ENCODE data around the gene AQP7. TPM values are rescaled to one million over a fixed set of nuclear protein-coding genes. Genes with fewer than 3 reads are reported as not detected.
"Not testable (repeated sequence)": the region's sequence is repeated elsewhere in the genome, so short reads cannot be mapped to it uniquely, and the experiment has no call there.

Gene AQP7
- 10 to 100 TPM in 3 of 4 donors, 1 to 10 TPM in 1; 2.5 to 28.0 (median 18.7) TPM for polyA plus RNA-seq (ENCODE audit: insufficient read length in 4 of 4)

- DNase-seq (ENCODE audit: low read depth in 4 of 4, low spot score in 3 of 4) = not testable (repeated sequence)
Measured at GRCh38 chr9:33402371-33402770, at the start of gene AQP7. Gene AQP7 (minus strand): TSS chr9:33402568. CDS start chr9:33401262, 1,306 bp downstream.

- no peak for DNase-seq (ENCODE audit: low read depth in 4 of 4, low spot score in 3 of 4)
Measured at GRCh38 chr9:33450621-33451146, 48.3 kb upstream of the AQP7 start.

- no peak for DNase-seq (ENCODE audit: low read depth in 4 of 4, low spot score in 3 of 4)
Measured at GRCh38 chr9:33449715-33450114, 47.3 kb upstream of the AQP7 start.

GRCh38 chr9:33447799-33448553 is 45.6 kb upstream of the AQP7 start:
- DNase-seq (ENCODE audit: low read depth in 4 of 4, low spot score in 3 of 4) = no peak

- peak in 1 of 4 donors; percentile 46 for DNase-seq (ENCODE audit: low read depth in 4 of 4, low spot score in 3 of 4)
Measured at GRCh38 chr9:33446946-33447798, 44.8 kb upstream of the AQP7 start, which contains the start of gene AQP3. Gene AQP3 (minus strand): TSS chr9:33447593. CDS start chr9:33447530, 63 bp downstream.

- DNase-seq (ENCODE audit: low read depth in 4 of 4, low spot score in 3 of 4) = no peak
Measured at GRCh38 chr9:33446240-33446945, 44.0 kb upstream of the AQP7 start.

- no peak for DNase-seq (ENCODE audit: low read depth in 4 of 4, low spot score in 3 of 4)
Measured at GRCh38 chr9:33445389-33446239, 43.2 kb upstream of the AQP7 start.

- no peak for DNase-seq (ENCODE audit: low read depth in 4 of 4, low spot score in 3 of 4)
Measured at GRCh38 chr9:33443464-33444154, 41.2 kb upstream of the AQP7 start.

GRCh38 chr9:33443047-33443446 is 40.7 kb upstream of the AQP7 start:
- no peak for DNase-seq (ENCODE audit: low read depth in 4 of 4, low spot score in 3 of 4)

- DNase-seq (ENCODE audit: low read depth in 4 of 4, low spot score in 3 of 4) = no peak
Measured at GRCh38 chr9:33442125-33442524, 39.8 kb upstream of the AQP7 start.

GRCh38 chr9:33440609-33441008 is 38.2 kb upstream of the AQP7 start:
- DNase-seq (ENCODE audit: low read depth in 4 of 4, low spot score in 3 of 4) = no peak

- no peak for DNase-seq (ENCODE audit: low read depth in 4 of 4, low spot score in 3 of 4)
Measured at GRCh38 chr9:33440204-33440603, 37.8 kb upstream of the AQP7 start.

GRCh38 chr9:33439731-33440130 is 37.4 kb upstream of the AQP7 start:
- no peak for DNase-seq (ENCODE audit: low read depth in 4 of 4, low spot score in 3 of 4)

- DNase-seq (ENCODE audit: low read depth in 4 of 4, low spot score in 3 of 4) = no peak
Measured at GRCh38 chr9:33438926-33439680, 36.7 kb upstream of the AQP7 start.

GRCh38 chr9:33437898-33438297 is 35.5 kb upstream of the AQP7 start:
- no peak for DNase-seq (ENCODE audit: low read depth in 4 of 4, low spot score in 3 of 4)

GRCh38 chr9:33437205-33437604 is 34.8 kb upstream of the AQP7 start:
- DNase-seq (ENCODE audit: low read depth in 4 of 4, low spot score in 3 of 4) = no peak

GRCh38 chr9:33436445-33436844 is 34.1 kb upstream of the AQP7 start:
- DNase-seq (ENCODE audit: low read depth in 4 of 4, low spot score in 3 of 4) = no peak

- no peak for DNase-seq (ENCODE audit: low read depth in 4 of 4, low spot score in 3 of 4)
Measured at GRCh38 chr9:33435821-33436277, 33.5 kb upstream of the AQP7 start.

Measured in left renal pelvis (tissue), 4 donors.